HEK293 (cell line): ENCODE results near the gene MISP3.
A peak's percentile ranks its signal among the peaks of the same experiment; 100 is the strongest.

Source experiments
- CTCF ChIA-PET: fragments of 350-600 bp; formaldehyde crosslinking; extraction: SDS; loops from one replicate; lab custom pipeline; 2021; ENCODE audit warnings: antibody characterized with exemption; lab: Yijun Ruan, JAX
- POLR2A ChIA-PET: fragments of 300-600 bp; formaldehyde crosslinking; extraction: SDS; loops from one replicate; lab custom pipeline; 2020; ENCODE audit warnings: antibody characterized with exemption, inconsistent platforms; lab: Yijun Ruan, JAX
- H3K27ac ChIP-seq: fragments of 200-500 bp; sonication (Bioruptor generic); 2 replicates; pipeline ENCODE4 v1.5.1; 2014; ENCODE audit warnings: low read depth, low read length, control low read depth, inconsistent platforms; ENCODE audit errors: extremely low read depth
- H3K36me3 ChIP-seq, 2 experiments: fragments of 200-500 bp in 1 of 2; sonication (Bioruptor generic) in 1 of 2; 1 replicate in 1 of 2; 2 replicates in 1 of 2; pipeline ENCODE4 v1.5.1; 2014 to 2017; ENCODE audit warnings: inconsistent platforms in 2 of 2, low read length in 2 of 2; ENCODE audit not compliant: control insufficient read depth in 2 of 2, insufficient read depth in 1 of 2
- H3K4me1 ChIP-seq: fragments of 200-500 bp; sonication (Bioruptor generic); 2 replicates; pipeline ENCODE4 v1.5.1; 2014; ENCODE audit warnings: mild to moderate bottlenecking, low read length, inconsistent platforms; ENCODE audit not compliant: control insufficient read depth, insufficient read depth
- H3K4me3 ChIP-seq: 2 replicates; pipeline ENCODE4 v1.5.1; 2011; ENCODE audit warnings: low read depth, mild to moderate bottlenecking, control low read depth, low read length, moderate library complexity
- H3K9me3 ChIP-seq: fragments of 200-500 bp; sonication (Bioruptor generic); 2 replicates; pipeline ENCODE4 v1.5.1; 2014; ENCODE audit warnings: low read depth, low read length, inconsistent platforms; ENCODE audit not compliant: control insufficient read depth, insufficient read depth
- GLI4 ChIP-seq: fragments of 450-650 bp; formaldehyde crosslinking; IDR thresholded peaks from 2 replicates; pipeline ENCODE4 v1.5.1; 2016; ENCODE audit warnings: missing biosample characterization, missing genetic modification characterization
- SCRT2 ChIP-seq: fragments of 450-650 bp; formaldehyde crosslinking; IDR thresholded peaks from 2 replicates; pipeline ENCODE4 v1.5.1; 2016; ENCODE audit warnings: missing biosample characterization, missing genetic modification characterization
- TRIM28 ChIP-seq: IDR thresholded peaks from 2 replicates; pipeline ENCODE4 v1.6.1; 2011; ENCODE audit warnings: low read length, control low read depth, borderline replicate concordance
- ZBTB21 ChIP-seq: fragments of 450-650 bp; formaldehyde crosslinking; IDR thresholded peaks from 2 replicates; pipeline ENCODE4 v1.5.1; 2017; ENCODE audit warnings: missing biosample characterization, missing genetic modification characterization
- ZNF121 ChIP-seq: fragments of 450-650 bp; formaldehyde crosslinking; IDR thresholded peaks from 2 replicates; pipeline ENCODE4 v1.5.1; 2016; ENCODE audit warnings: missing biosample characterization, missing genetic modification characterization
- ZNF19 ChIP-seq: fragments of 450-650 bp; formaldehyde crosslinking; IDR thresholded peaks from 2 replicates; pipeline ENCODE4; 2016; ENCODE audit warnings: missing biosample characterization, missing genetic modification characterization, low read depth
- ZNF394 ChIP-seq: fragments of 450-650 bp; formaldehyde crosslinking; IDR thresholded peaks from 2 replicates; pipeline ENCODE4 v1.5.1; 2016; ENCODE audit warnings: missing biosample characterization, missing genetic modification characterization, mild to moderate bottlenecking, moderate library complexity, borderline replicate concordance
- ZNF449 ChIP-seq: fragments of 450-650 bp; formaldehyde crosslinking; IDR thresholded peaks from 2 replicates; pipeline ENCODE4 v1.5.1; 2017; ENCODE audit warnings: missing biosample characterization, mild to moderate bottlenecking, missing genetic modification characterization, moderate library complexity
- ZNF488 ChIP-seq: fragments of 450-650 bp; formaldehyde crosslinking; IDR thresholded peaks from 2 replicates; pipeline ENCODE4 v1.5.1; 2016; ENCODE audit warnings: missing biosample characterization, missing genetic modification characterization
- ZNF548 ChIP-seq: fragments of 450-650 bp; formaldehyde crosslinking; IDR thresholded peaks from 2 replicates; pipeline ENCODE4 v1.5.1; 2016; ENCODE audit warnings: missing biosample characterization, missing genetic modification characterization
- TF ChIP-seq, protein P1 (sequence below): fragments of 450-650 bp; formaldehyde crosslinking; IDR thresholded peaks from 2 replicates; pipeline ENCODE4 v1.5.1; 2016; ENCODE audit warnings: missing biosample characterization, missing genetic modification characterization

MISP3 gene

GRCh38 chr19:14094854-14095253 lies 22.3 kb downstream of the MISP3 start (continued):
- no peak for TF ChIP-seq SCRT2
- TF ChIP-seq ZNF19 = no peak
- TF ChIP-seq ZNF394 (tag by site-specific recombination) = no peak
- TF ChIP-seq, protein P1, sequence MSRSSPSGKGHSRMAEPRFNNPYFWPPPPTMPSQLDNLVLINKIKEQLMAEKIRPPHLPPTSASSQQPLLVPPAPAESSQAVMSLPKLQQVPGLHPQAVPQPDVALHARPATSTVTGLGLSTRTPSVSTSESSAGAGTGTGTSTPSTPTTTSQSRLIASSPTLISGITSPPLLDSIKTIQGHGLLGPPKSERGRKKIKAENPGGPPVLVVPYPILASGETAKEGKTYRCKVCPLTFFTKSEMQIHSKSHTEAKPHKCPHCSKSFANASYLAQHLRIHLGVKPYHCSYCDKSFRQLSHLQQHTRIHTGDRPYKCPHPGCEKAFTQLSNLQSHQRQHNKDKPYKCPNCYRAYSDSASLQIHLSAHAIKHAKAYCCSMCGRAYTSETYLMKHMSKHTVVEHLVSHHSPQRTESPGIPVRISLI (tag by site-specific recombination) = peak; percentile 74; the same call in 1 of the 2 replicates

DNA sequence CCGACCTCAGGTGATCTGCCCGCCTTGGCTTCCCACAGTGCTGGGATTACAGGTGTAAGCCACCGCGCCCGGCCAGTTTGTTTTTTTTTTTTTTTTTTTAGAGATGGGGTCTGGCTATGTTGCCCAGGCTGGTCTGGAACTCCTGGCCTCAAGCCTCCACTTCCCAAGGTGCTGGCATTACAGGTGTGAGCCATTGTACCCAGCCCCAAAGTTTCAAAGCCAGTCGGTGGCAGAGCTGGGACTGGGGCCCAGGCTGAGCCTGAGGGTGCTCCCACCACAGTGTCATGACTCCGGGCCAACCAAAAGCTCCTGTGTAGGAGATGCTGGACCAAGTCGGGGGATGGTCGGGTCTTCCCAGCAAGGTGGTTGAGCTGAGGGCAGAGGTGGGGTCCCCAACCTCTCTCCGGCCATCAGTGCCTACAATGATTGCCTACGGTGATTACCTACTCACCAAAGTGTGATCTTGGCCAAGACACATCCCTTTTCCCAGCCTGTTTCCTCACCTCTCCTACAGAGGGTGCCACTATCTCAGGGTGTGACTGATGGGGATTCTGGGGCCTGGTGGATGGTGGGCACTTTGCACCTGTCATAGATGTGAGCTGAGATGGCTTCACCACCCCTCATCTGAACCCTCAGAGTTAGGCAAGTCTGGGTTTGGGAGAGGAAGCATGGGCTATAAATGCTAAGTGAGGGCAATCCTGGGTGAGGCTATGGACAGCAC lies 23.8 kb downstream of the MISP3 start:
- no peak overlapping the region for H3K4me3 ChIP-seq
- TF ChIP-seq ZNF488 (no peak), ZNF121 (tag by site-specific recombination) (peak; percentile 77; the same call in 1 of the 2 replicates)
- TF ChIP-seq, protein P1 (tag by site-specific recombination) = 0 out of 2 replicates have a peak, but pooled peaks have one; percentile 0
- no peaks in the 10 kb centered on the region for H3K9me3 ChIP-seq
- ChIA-PET POLR2A (interaction anchor here (0.7 to 1.7 kb wide), 2 partner anchors 27 to 40 kb away, joined by 4 to 7 read pairs; partner anchors contain the start of gene ASF1B), CTCF (interaction anchor here (0.6 to 1.1 kb wide), 5 partner anchors 16 to 1180 kb away, joined by 3 to 4 read pairs (median 3); a partner anchor contains a TSS)
- H3K36me3 ChIP-seq = peaks cover 15 to 37% of the 10 kb centered on the region in 2 experiments; a peak in 2 of 3 replicates
- H3K27ac ChIP-seq = no peak overlapping the region
- H3K4me1 ChIP-seq = no peaks in the 10 kb centered on the region

DNA sequence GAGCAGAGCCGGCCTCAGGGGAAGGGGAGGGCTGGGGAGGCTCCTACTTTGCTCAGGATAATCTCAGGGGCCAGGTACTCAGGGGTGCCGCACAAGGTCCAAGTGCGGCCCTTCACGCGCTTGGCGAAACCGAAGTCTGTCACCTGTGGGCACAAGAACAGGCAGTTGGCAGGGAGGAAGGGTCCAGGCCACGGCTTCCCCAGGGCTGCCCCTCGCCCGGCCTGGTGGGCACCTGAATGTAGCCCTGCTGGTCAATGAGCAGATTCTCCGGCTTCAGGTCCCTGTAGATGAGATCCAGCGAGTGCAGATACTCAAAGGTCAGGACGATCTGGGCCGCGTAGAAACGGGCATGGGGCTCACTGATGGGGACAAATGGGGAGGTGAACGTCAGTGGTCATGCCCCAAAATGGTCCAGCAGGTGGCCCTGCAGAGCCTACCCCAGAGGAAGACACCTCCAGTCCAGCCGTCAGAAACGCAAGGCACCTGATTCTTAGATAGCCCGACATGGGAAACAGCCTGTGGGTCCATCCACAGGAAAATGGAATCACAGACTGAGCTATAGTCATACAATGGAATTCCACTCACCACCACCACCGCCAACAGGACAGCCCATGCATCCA lies 25.1 kb downstream of the MISP3 start:
- POLR2A ChIA-PET = interaction anchor here (0.5 kb wide), 1 partner anchor 167 kb away, joined by 4 read pairs; no protein-coding TSS in a partner anchor
- CTCF ChIA-PET = interaction anchor here (0.6 to 0.7 kb wide), 2 partner anchors 31 to 158 kb away, joined by 3 to 5 read pairs; no protein-coding TSS in a partner anchor
- no peak for TF ChIP-seq TRIM28
- no peaks in the 10 kb centered on the region for H3K4me1 ChIP-seq
- H3K4me3 ChIP-seq = no peak overlapping the region
- H3K9me3 ChIP-seq = no peaks in the 10 kb centered on the region
- H3K27ac ChIP-seq = no peak overlapping the region
- peaks cover 15 to 44% of the 10 kb centered on the region in 2 experiments; a peak in 2 of 3 replicates for H3K36me3 ChIP-seq

GRCh38 chr19:14101003-14101545 lies 28.5 kb downstream of the MISP3 start:
- peaks cover 26 to 69% of the 10 kb centered on the region in 2 experiments; a peak in 2 of 3 replicates for H3K36me3 ChIP-seq
- CTCF ChIA-PET = interaction anchor here (0.6 to 1.1 kb wide), 2 partner anchors 23 to 26 kb away, joined by 3 to 4 read pairs; no protein-coding TSS in a partner anchor
- POLR2A ChIA-PET = no interaction called here
- no peak overlapping the region for H3K27ac ChIP-seq
- TF ChIP-seq ZNF121 (tag by site-specific recombination) = peak; percentile 56; the same call in 1 of the 2 replicates
- TF ChIP-seq GLI4 (tag by site-specific recombination) = no peak
- no peak for TF ChIP-seq ZBTB21 (tag by site-specific recombination)
- TF ChIP-seq ZNF449 (tag by site-specific recombination) = no peak
- no peak for TF ChIP-seq ZNF548 (tag by site-specific recombination)
- H3K9me3 ChIP-seq = no peaks in the 10 kb centered on the region
- H3K4me3 ChIP-seq = no peak overlapping the region
- H3K4me1 ChIP-seq = no peaks in the 10 kb centered on the region
